Measurements from ENCODE around the gene USH2A.

DNA sequence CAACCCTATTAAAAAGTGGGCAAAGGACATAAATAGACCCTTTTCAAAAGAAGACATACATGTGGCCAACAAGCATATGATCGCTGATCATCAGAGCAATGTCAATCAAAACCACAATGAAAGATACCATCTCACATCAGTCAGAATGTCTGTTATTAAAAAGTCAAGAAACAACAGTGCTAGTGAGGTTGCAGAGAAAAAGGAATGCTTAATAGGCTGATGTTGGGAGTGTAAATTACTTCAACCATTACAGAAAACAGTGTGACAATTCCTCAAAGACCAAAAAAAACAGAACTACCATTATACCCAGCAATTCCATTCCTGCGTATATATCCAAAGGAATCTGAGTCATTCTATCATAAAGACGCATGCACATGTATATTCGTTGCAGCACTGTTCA lies 13.2 kb downstream of the USH2A start:
- no peak for TF ChIP-seq POLR2A (IDR thresholded peaks at IDR 0.05)
- TF ChIP-seq, protein P1, sequence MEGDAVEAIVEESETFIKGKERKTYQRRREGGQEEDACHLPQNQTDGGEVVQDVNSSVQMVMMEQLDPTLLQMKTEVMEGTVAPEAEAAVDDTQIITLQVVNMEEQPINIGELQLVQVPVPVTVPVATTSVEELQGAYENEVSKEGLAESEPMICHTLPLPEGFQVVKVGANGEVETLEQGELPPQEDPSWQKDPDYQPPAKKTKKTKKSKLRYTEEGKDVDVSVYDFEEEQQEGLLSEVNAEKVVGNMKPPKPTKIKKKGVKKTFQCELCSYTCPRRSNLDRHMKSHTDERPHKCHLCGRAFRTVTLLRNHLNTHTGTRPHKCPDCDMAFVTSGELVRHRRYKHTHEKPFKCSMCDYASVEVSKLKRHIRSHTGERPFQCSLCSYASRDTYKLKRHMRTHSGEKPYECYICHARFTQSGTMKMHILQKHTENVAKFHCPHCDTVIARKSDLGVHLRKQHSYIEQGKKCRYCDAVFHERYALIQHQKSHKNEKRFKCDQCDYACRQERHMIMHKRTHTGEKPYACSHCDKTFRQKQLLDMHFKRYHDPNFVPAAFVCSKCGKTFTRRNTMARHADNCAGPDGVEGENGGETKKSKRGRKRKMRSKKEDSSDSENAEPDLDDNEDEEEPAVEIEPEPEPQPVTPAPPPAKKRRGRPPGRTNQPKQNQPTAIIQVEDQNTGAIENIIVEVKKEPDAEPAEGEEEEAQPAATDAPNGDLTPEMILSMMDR (IDR thresholded peaks at IDR 0.05), result no peak
- no peak for TF ChIP-seq EP300 (IDR thresholded peaks at IDR 0.05)
